HG03432 (cell line): ENCODE measurements around the gene ANAPC15.
A peak's percentile ranks its signal among the peaks of the same experiment; 100 is the strongest.
"Not testable (repeated sequence)": the region's sequence is repeated elsewhere in the genome, so short reads cannot be mapped to it uniquely, and the experiment has no call there.

ENCODE experiments used
- ATAC-seq: cut with Tn5 transposase; IDR thresholded peaks from one replicate; pipeline ENCODE4 v1.9.1; 2021; ENCODE audit warnings: mild to moderate bottlenecking, moderate library complexity; ENCODE audit not compliant: unreplicated experiment

Gene ANAPC15

GRCh38 chr11:72112143-72112977 lies at the start of gene ANAPC15:
Gene ANAPC15 (minus strand): TSS chr11:72112695. CDS start chr11:72111276, 1,419 bp downstream.
- peak; percentile 86 for ATAC-seq

- no peak for ATAC-seq
These were observed 47.8 kb upstream of the ANAPC15 start for GRCh38 chr11:72160319-72160718.

DNA sequence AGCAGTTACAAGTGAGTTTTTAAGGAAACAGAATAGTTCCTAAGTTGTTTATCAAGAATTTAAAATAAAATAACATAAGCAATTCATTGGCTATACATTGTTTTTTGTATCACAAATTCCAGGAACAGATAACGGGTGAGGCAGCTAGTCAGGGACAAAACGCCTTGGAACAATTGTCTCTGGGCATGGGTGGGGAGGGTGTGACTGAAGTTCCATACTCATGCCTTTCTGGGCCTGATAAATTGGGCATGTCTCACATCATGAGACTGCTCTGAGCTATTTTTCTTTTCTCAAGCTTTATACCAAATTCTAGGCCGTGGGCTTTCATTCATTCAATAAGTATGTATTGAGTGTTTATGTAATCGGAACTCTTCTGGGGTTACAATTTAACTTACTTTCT lies 44.6 kb upstream of the ANAPC15 start:
- no peak for ATAC-seq

GRCh38 chr11:72155751-72156150 lies 43.3 kb upstream of the ANAPC15 start:
- no peak for ATAC-seq

DNA sequence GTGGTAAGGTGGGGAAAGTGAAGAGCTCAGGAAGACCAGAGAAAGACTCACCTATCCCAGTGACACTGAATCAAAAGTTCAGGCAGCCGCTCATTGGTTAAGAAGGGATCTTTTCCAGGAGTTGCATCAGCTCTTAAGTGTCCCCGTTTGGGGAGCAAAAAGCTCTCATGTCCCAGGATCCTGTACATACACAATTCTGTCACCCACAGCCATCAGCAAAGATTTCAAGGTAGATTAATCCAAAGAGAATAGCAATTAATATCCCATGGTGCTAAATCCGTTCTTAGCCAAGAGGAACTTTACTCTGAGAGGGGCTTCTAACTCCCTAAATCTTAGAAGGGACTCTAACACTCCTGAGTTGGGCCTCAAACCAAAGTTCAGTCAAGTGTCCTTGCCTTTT lies 42.3 kb upstream of the ANAPC15 start:
- ATAC-seq: no peak

DNA sequence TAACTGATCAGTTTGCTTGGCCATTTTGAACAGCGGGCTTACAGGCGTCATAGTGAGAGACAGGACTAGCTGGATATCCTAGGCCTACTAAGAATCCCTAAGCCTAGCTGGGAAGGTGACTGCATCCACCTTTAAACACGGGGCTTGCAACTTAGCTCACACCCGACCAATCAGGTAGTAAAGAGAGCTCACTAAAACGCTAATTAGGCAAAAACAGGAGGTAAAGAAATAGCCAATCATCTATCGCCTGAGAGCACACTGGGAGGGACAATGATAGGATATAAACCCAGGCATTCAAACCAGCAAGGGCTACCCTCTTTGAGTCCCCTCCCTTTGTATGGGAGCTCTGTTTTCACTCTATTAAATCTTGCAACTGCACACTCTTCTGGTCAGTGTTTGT lies 41.4 kb upstream of the ANAPC15 start:
- not testable (repeated sequence) for ATAC-seq

- ATAC-seq: no peak
These were observed 38.4 kb upstream of the ANAPC15 start for GRCh38 chr11:72150882-72151281.

DNA sequence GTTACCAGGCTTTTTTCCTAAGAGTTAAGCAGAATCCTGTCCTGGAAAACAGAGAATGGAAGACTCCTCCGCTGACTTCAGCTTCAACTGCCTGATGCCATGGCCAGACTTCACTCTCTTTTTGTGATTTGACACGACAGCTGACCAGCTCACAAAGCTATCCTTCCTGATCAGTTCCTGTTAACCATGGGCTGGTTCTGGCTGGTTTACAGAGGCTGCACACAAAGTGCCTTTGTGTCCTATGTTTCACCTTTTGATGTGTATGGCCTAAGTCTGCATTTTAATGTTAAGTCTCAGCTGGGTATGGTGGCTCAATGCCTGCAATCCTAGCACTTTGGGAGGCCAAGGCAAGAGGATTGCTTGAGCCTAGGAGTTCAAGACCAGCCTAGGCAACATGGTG lies 34.1 kb upstream of the ANAPC15 start:
- ATAC-seq: no peak

- ATAC-seq: no peak
These were observed 32.5 kb upstream of the ANAPC15 start for GRCh38 chr11:72144807-72145565.

- ATAC-seq: not testable (repeated sequence)
These were observed 30.0 kb upstream of the ANAPC15 start for GRCh38 chr11:72142543-72142942.

DNA sequence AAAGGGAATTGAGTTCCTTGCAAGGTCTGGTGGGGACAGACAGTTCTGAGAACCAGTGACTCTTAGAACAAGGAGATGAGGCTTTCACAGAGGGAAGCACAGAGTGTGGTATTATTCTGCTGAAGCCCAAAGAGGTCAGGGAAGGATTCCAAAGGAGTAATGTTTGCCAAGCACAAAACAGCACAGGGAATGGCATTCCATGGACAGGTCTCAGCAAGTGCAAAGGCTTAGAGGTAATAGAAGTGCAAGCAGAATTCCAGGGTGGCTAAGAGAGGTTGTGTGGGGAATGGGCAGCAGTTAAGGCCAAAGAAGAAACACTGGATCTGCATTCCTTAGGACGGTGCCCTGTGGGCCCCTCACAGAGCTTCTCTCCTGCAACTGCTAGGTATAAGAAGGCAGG lies 29.6 kb upstream of the ANAPC15 start:
- not testable (repeated sequence) for ATAC-seq

- ATAC-seq: no peak
These were observed 28.6 kb upstream of the ANAPC15 start for GRCh38 chr11:72141066-72141465.

DNA sequence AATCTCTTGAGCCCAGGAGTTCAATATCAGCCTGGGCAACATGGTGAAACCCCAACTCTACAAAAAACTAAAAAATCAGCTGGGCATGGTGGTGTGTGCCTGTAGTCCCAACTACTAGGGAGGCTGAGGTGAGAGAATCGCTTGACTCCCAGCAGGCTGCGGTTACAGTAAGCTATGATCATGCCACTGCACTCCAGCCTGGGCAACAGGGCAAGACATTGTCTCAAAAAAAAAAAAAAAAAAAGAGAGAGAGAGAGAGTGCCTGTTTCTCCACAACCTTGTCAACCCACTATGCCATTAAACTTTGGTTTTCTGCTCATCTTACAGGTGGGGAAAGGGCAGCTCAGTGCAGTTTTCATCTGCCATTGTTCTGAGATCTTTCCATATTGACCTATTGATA lies 28.2 kb upstream of the ANAPC15 start:
- ATAC-seq: no peak

- ATAC-seq: no peak
These were observed 27.0 kb upstream of the ANAPC15 start for GRCh38 chr11:72139500-72139899.

DNA sequence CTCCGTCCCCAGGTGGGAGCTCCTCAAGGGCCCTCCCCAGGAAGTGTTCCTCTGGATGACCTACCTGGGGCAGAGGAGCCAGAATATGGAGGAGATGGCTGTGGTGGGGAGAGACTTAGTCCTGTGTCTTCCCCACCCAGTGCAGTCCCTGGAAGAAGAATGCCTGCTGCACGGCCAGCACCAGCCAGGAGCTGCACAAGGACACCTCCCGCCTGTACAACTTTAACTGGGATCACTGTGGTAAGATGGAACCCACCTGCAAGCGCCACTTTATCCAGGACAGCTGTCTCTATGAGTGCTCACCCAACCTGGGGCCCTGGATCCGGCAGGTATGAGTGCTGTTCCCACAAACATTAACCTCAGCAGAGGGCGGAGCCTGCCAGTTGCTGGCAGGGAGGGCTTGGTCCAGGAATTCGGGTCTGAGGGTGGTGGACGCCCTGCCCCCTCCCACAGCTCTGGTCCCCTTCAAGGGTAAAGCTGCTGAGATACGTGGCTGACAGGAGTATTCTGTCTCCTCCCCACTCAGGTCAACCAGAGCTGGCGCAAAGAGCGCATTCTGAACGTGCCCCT lies 26.4 kb upstream of the ANAPC15 start:
- no peak for ATAC-seq

GRCh38 chr11:72136684-72137262 lies 24.3 kb upstream of the ANAPC15 start:
- ATAC-seq: no peak

GRCh38 chr11:72135891-72136683 lies 23.6 kb upstream of the ANAPC15 start:
- ATAC-seq: no peak

- not testable (repeated sequence) for ATAC-seq
These were observed 23.0 kb upstream of the ANAPC15 start, which contains the start of gene FOLR3 for GRCh38 chr11:72135473-72135872. Gene FOLR3 (plus strand): TSS chr11:72135725. CDS start chr11:72135953, 228 bp downstream.

DNA sequence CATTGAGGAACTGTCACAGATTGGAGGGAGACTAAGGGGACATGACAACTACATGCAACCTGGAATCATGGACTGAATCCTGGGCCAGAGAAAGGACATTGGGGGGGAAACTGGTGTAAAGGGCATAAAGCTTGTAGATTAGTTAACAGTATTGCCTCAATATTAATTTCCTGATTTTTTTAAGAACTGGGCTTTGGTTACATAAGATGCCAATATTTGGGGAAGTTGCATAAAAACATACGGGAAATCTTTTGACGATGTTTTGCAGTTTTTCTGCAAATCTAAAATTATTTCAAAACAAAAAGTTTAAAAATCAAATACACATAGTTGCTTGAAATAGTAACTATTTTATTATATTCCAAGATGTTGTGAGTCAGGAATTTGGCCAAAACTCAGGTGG lies 20.2 kb upstream of the ANAPC15 start:
- ATAC-seq: no peak

DNA sequence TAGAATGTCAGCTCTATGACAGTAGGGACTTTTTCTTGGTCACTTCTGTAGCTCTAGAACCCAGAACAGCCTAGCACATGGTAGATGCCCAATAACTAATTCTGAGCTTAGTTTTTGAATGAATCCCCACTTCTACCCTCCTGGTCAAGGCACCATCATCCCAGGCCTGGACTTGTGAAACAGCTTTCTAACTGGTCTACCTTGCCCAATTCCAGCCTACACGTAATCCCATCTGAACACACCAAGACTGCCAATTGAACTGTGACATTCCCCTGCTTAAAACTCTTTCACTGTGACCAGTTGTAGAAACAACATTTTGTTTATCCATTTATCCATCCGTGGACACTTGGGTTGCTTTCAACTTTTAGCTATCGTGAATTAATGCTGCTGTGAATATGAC lies 16.9 kb upstream of the ANAPC15 start:
- ATAC-seq: no peak
